HEK293 (cell line): Measurements from ENCODE around the gene HDDC2.
A peak's percentile ranks its signal among the peaks of the same experiment; 100 is the strongest.

Experiments
- CTCF ChIA-PET: fragments of 350-600 bp; formaldehyde crosslinking; extraction: SDS; loops from one replicate; lab custom pipeline; 2021; ENCODE audit warnings: antibody characterized with exemption; lab: Yijun Ruan, JAX
- POLR2A ChIA-PET: fragments of 300-600 bp; formaldehyde crosslinking; extraction: SDS; loops from one replicate; lab custom pipeline; 2020; ENCODE audit warnings: antibody characterized with exemption, inconsistent platforms; lab: Yijun Ruan, JAX
- H3K27ac ChIP-seq: fragments of 200-500 bp; sonication (Bioruptor generic); 2 replicates; pipeline ENCODE4 v1.5.1; 2014; ENCODE audit warnings: low read depth, low read length, control low read depth, inconsistent platforms; ENCODE audit errors: extremely low read depth
- H3K36me3 ChIP-seq, 2 experiments: fragments of 200-500 bp in 1 of 2; sonication (Bioruptor generic) in 1 of 2; 1 replicate in 1 of 2; 2 replicates in 1 of 2; pipeline ENCODE4 v1.5.1; 2014 to 2017; ENCODE audit warnings: inconsistent platforms in 2 of 2, low read length in 2 of 2; ENCODE audit not compliant: control insufficient read depth in 2 of 2, insufficient read depth in 1 of 2
- H3K4me1 ChIP-seq: fragments of 200-500 bp; sonication (Bioruptor generic); 2 replicates; pipeline ENCODE4 v1.5.1; 2014; ENCODE audit warnings: mild to moderate bottlenecking, low read length, inconsistent platforms; ENCODE audit not compliant: control insufficient read depth, insufficient read depth
- H3K4me3 ChIP-seq: 2 replicates; pipeline ENCODE4 v1.5.1; 2011; ENCODE audit warnings: low read depth, mild to moderate bottlenecking, control low read depth, low read length, moderate library complexity
- H3K9me3 ChIP-seq: fragments of 200-500 bp; sonication (Bioruptor generic); 2 replicates; pipeline ENCODE4 v1.5.1; 2014; ENCODE audit warnings: low read depth, low read length, inconsistent platforms; ENCODE audit not compliant: control insufficient read depth, insufficient read depth
- PRDM6 ChIP-seq: fragments of 450-650 bp; formaldehyde crosslinking; IDR thresholded peaks from 2 replicates; pipeline ENCODE4 v1.5.1; 2017; ENCODE audit warnings: missing biosample characterization, missing genetic modification characterization
- ZNF174 ChIP-seq: fragments of 450-650 bp; formaldehyde crosslinking; IDR thresholded peaks from 2 replicates; pipeline ENCODE4 v1.5.0; 2017; ENCODE audit warnings: missing biosample characterization, mild to moderate bottlenecking, missing genetic modification characterization
- ZNF223 ChIP-seq: fragments of 450-650 bp; formaldehyde crosslinking; IDR thresholded peaks from 2 replicates; pipeline ENCODE4 v1.5.1; 2016; ENCODE audit warnings: missing biosample characterization, missing genetic modification characterization
- ZNF335 ChIP-seq: fragments of 450-650 bp; formaldehyde crosslinking; conservative IDR thresholded peaks from 2 replicates; pipeline ENCODE4 v1.5.1; 2016; ENCODE audit warnings: missing biosample characterization, missing genetic modification characterization
- ZNF37A ChIP-seq: fragments of 450-650 bp; IDR thresholded peaks from 2 replicates; pipeline ENCODE4 v1.5.1; 2018; ENCODE audit warnings: missing biosample characterization, missing genetic modification characterization
- ZNF394 ChIP-seq: fragments of 450-650 bp; formaldehyde crosslinking; IDR thresholded peaks from 2 replicates; pipeline ENCODE4 v1.5.1; 2016; ENCODE audit warnings: missing biosample characterization, missing genetic modification characterization, mild to moderate bottlenecking, moderate library complexity, borderline replicate concordance
- ZNF449 ChIP-seq: fragments of 450-650 bp; formaldehyde crosslinking; IDR thresholded peaks from 2 replicates; pipeline ENCODE4 v1.5.1; 2017; ENCODE audit warnings: missing biosample characterization, mild to moderate bottlenecking, missing genetic modification characterization, moderate library complexity
- ZNF510 ChIP-seq: fragments of 450-650 bp; formaldehyde crosslinking; IDR thresholded peaks from 2 replicates; pipeline ENCODE4 v1.5.1; 2018; ENCODE audit warnings: mild to moderate bottlenecking, missing genetic modification characterization, missing biosample characterization; ENCODE audit not compliant: insufficient replicate concordance
- ZNF529 ChIP-seq: fragments of 450-650 bp; formaldehyde crosslinking; IDR thresholded peaks from 2 replicates; pipeline ENCODE4 v1.5.1; 2017; ENCODE audit warnings: missing genetic modification characterization, missing biosample characterization; ENCODE audit not compliant: insufficient replicate concordance
- ZNF558 ChIP-seq: fragments of 450-650 bp; formaldehyde crosslinking; IDR thresholded peaks from 2 replicates; pipeline ENCODE4 v1.5.1; 2016; ENCODE audit warnings: missing biosample characterization, missing genetic modification characterization
- ZNF585B ChIP-seq: fragments of 450-650 bp; formaldehyde crosslinking; IDR thresholded peaks from 2 replicates; pipeline ENCODE4 v1.5.1; 2016; ENCODE audit warnings: missing biosample characterization, missing genetic modification characterization
- ZNF623 ChIP-seq: fragments of 450-650 bp; formaldehyde crosslinking; IDR thresholded peaks from 2 replicates; pipeline ENCODE4 v1.5.1; 2016; ENCODE audit warnings: missing biosample characterization, missing genetic modification characterization
- ZNF624 ChIP-seq: fragments of 450-650 bp; formaldehyde crosslinking; IDR thresholded peaks from 2 replicates; pipeline ENCODE4 v1.5.1; 2017; ENCODE audit warnings: missing biosample characterization, missing genetic modification characterization
- ZNF658 ChIP-seq: fragments of 450-650 bp; formaldehyde crosslinking; IDR thresholded peaks from 2 replicates; pipeline ENCODE4; 2016; ENCODE audit warnings: missing biosample characterization, missing genetic modification characterization
- ZNF660 ChIP-seq: fragments of 450-650 bp; IDR thresholded peaks from 2 replicates; pipeline ENCODE4 v1.5.1; 2018; ENCODE audit warnings: missing biosample characterization, mild to moderate bottlenecking, missing genetic modification characterization
- ZNF747 ChIP-seq: fragments of 450-650 bp; formaldehyde crosslinking; IDR thresholded peaks from 2 replicates; pipeline ENCODE4 v1.5.1; 2016; ENCODE audit warnings: missing biosample characterization, missing genetic modification characterization
- ZSCAN18 ChIP-seq: fragments of 450-650 bp; formaldehyde crosslinking; IDR thresholded peaks from 2 replicates; pipeline ENCODE4 v1.5.1; 2016; ENCODE audit warnings: missing biosample characterization, missing genetic modification characterization
- TF ChIP-seq, protein P1 (sequence below): fragments of 450-650 bp; formaldehyde crosslinking; IDR thresholded peaks from 2 replicates; pipeline ENCODE4 v1.5.1; 2017; ENCODE audit warnings: missing biosample characterization, missing genetic modification characterization
- TF ChIP-seq, protein P2 (sequence below): fragments of 450-650 bp; formaldehyde crosslinking; IDR thresholded peaks from 2 replicates; pipeline ENCODE4 v1.5.1; 2016; ENCODE audit warnings: missing biosample characterization, missing genetic modification characterization
- TF ChIP-seq, protein P3 (sequence below): fragments of 450-650 bp; formaldehyde crosslinking; IDR thresholded peaks from 2 replicates; pipeline ENCODE4 v1.5.1; 2016; ENCODE audit warnings: missing biosample characterization, missing genetic modification characterization

HDDC2 gene

GRCh38 chr6:125307150-125307838 is 5.5 kb upstream of the HDDC2 start:
- TF ChIP-seq ZSCAN18, result no peak
- no peak for TF ChIP-seq ZNF449 (tag by site-specific recombination)
- TF ChIP-seq ZNF623 (tag by site-specific recombination), result no peak
- TF ChIP-seq ZNF660 (tag by site-specific recombination), result 0 out of 2 replicates have a peak, but pooled peaks have one; percentile 35
- no peak for TF ChIP-seq ZNF529 (tag by site-specific recombination)
- TF ChIP-seq ZNF394 (tag by site-specific recombination), result no peak
- TF ChIP-seq, protein P1, sequence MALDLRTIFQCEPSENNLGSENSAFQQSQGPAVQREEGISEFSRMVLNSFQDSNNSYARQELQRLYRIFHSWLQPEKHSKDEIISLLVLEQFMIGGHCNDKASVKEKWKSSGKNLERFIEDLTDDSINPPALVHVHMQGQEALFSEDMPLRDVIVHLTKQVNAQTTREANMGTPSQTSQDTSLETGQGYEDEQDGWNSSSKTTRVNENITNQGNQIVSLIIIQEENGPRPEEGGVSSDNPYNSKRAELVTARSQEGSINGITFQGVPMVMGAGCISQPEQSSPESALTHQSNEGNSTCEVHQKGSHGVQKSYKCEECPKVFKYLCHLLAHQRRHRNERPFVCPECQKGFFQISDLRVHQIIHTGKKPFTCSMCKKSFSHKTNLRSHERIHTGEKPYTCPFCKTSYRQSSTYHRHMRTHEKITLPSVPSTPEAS (tag by site-specific recombination), result no peak
- TF ChIP-seq ZNF510 (tag by site-specific recombination), result no peak
- peak; percentile 12; the same call in 1 of the 2 replicates for TF ChIP-seq ZNF558 (tag by site-specific recombination)
- TF ChIP-seq ZNF335 (tag by site-specific recombination), result no peak
- no peak for TF ChIP-seq ZNF624
- TF ChIP-seq, all 188 proteins: peak for 2
- ChIA-PET POLR2A (interaction anchor here (1.0 kb wide), 1 partner anchor 482 kb away, joined by 3 read pairs; no protein-coding TSS in a partner anchor), CTCF (interaction anchor here (0.6 to 8.5 kb wide), 7 partner anchors 25 to 667 kb away, joined by 3 to 201 read pairs (median 5); partner anchors contain the start of gene TPD52L1)
- Histone ChIP-seq H3K27ac (no peak overlapping the region), H3K9me3 (no peaks in the 10 kb centered on the region), H3K4me1 (no peaks in the 10 kb centered on the region), H3K36me3 (no peaks in the 10 kb centered on the region), H3K4me3 (no peak overlapping the region)

DNA sequence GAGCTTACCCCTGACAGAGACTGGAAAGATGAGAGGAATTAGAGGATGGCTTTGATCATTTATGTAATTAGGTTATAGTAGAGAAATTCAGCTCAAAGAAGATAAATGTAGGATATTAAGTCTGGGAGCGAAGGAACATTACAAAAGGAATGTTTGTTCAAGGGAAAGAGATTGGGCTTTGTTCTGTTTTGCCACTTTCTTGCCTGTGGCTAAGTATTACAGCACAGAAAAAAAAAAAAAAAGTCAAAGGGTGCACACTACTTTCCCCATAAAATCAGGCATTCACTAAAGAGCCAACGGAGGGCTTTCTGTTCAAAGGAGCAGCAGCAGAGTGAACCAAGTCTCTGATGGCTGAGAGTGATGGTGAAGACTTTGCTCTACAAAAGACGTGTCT is 5.0 kb upstream of the HDDC2 start:
- H3K9me3 ChIP-seq, result no peaks in the 10 kb centered on the region
- CTCF ChIA-PET, result interaction anchor here (0.6 to 8.5 kb wide), 7 partner anchors 37 to 1274 kb away, joined by 3 to 201 read pairs (median 3); partner anchors contain the start of gene TPD52L1
- H3K4me3 ChIP-seq, result no peak overlapping the region
- no peaks in the 10 kb centered on the region for H3K4me1 ChIP-seq
- H3K27ac ChIP-seq, result no peak overlapping the region
- TF ChIP-seq, protein P2, sequence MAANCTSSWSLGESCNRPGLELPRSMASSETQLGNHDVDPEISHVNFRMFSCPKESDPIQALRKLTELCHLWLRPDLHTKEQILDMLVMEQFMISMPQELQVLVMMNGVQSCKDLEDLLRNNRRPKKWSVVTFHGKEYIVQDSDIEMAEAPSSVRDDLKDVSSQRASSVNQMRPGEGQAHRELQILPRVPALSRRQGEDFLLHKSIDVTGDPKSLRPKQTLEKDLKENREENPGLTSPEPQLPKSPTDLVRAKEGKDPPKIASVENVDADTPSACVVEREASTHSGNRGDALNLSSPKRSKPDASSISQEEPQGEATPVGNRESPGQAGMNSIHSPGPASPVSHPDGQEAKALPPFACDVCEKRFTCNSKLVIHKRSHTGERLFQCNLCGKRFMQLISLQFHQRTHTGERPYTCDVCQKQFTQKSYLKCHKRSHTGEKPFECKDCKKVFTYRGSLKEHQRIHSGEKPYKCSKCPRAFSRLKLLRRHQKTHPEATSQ (tag by site-specific recombination), result no peak
- no peak for TF ChIP-seq ZNF585B (tag by site-specific recombination)
- TF ChIP-seq PRDM6, result peak; percentile 67
- peak; percentile 55 for TF ChIP-seq ZNF335 (tag by site-specific recombination)
- TF ChIP-seq, protein P3, sequence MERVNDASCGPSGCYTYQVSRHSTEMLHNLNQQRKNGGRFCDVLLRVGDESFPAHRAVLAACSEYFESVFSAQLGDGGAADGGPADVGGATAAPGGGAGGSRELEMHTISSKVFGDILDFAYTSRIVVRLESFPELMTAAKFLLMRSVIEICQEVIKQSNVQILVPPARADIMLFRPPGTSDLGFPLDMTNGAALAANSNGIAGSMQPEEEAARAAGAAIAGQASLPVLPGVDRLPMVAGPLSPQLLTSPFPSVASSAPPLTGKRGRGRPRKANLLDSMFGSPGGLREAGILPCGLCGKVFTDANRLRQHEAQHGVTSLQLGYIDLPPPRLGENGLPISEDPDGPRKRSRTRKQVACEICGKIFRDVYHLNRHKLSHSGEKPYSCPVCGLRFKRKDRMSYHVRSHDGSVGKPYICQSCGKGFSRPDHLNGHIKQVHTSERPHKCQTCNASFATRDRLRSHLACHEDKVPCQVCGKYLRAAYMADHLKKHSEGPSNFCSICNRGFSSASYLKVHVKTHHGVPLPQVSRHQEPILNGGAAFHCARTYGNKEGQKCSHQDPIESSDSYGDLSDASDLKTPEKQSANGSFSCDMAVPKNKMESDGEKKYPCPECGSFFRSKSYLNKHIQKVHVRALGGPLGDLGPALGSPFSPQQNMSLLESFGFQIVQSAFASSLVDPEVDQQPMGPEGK (tag by site-specific recombination), result no peak
- TF ChIP-seq ZNF747, result no peak
- no peak for TF ChIP-seq ZNF658 (tag by site-specific recombination)
- TF ChIP-seq ZNF37A (tag by site-specific recombination), result no peak
- no peak for TF ChIP-seq ZNF174
- TF ChIP-seq ZNF223 (tag by site-specific recombination), result no peak
- TF ChIP-seq, all 188 proteins: peak for 2
- POLR2A ChIA-PET, result interaction anchor here (1.0 kb wide), 1 partner anchor 483 kb away, joined by 3 read pairs; no protein-coding TSS in a partner anchor
- H3K36me3 ChIP-seq, result no peaks in the 10 kb centered on the region
